ENCODE data around the gene RNU11.
A peak's percentile ranks its signal among the peaks of the same experiment; 100 is the strongest.
"Not testable (repeated sequence)": the region's sequence is repeated elsewhere in the genome, so short reads cannot be mapped to it uniquely, and the experiment has no call there.

Gene RNU11

GRCh38 chr1:28668191-28668955 lies 20.0 kb downstream of the RNU11 start, which contains the start of gene GMEB1:
GMEB1 (plus strand) TSS chr1:28668784; CDS start chr1:28683613, 14,829 bp downstream.
- DNase-seq (ENCODE audit: extremely low read depth, low read depth): peak; percentile 60

GRCh38 chr1:28668956-28669723 lies 20.7 kb downstream of the RNU11 start:
- no peak for DNase-seq (ENCODE audit: extremely low read depth, low read depth)
- no peak for TF ChIP-seq CTCF (IDR thresholded peaks at IDR 0.05; ENCODE audit: low read depth, low read length)

More at GRCh38 chr1:28668191-28668955, 20.0 kb downstream of the RNU11 start, which contains the start of gene GMEB1:
- TF ChIP-seq CTCF (IDR thresholded peaks at IDR 0.05; ENCODE audit: low read depth, low read length): no peak

GRCh38 chr1:28671254-28671780 lies 22.9 kb downstream of the RNU11 start:
- no peak for DNase-seq (ENCODE audit: extremely low read depth, low read depth)
- TF ChIP-seq CTCF (IDR thresholded peaks at IDR 0.05; ENCODE audit: low read depth, low read length): no peak

- DNase-seq (ENCODE audit: extremely low read depth, low read depth): not testable (repeated sequence)
Measured at GRCh38 chr1:28672971-28673370, 24.6 kb downstream of the RNU11 start.

DNA sequence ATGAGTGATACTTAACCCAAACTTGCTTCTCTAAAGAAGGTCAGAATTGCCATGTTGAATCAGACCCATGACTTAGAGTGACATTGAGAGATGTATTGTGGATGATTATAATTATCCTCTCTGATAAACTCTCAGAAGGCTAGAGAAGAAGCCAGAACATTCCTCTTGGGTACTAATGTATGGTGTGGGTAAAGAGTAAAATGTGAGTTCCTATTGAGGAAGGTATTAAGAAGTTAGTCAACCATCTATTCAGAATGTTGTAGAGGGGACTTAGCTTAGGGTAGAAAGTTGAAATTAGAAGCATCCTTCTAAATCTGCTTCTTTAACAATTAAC lies 27.5 kb downstream of the RNU11 start:
- TF ChIP-seq CTCF (IDR thresholded peaks at IDR 0.05; ENCODE audit: low read depth, low read length): no peak

GRCh38 chr1:28680151-28680550 lies 31.8 kb downstream of the RNU11 start:
- no peak for DNase-seq (ENCODE audit: extremely low read depth, low read depth)
- TF ChIP-seq CTCF (IDR thresholded peaks at IDR 0.05; ENCODE audit: low read depth, low read length): no peak

More for the DNA sequence above, 27.5 kb downstream of the RNU11 start:
- DNase-seq (ENCODE audit: extremely low read depth, low read depth): no peak

DNA sequence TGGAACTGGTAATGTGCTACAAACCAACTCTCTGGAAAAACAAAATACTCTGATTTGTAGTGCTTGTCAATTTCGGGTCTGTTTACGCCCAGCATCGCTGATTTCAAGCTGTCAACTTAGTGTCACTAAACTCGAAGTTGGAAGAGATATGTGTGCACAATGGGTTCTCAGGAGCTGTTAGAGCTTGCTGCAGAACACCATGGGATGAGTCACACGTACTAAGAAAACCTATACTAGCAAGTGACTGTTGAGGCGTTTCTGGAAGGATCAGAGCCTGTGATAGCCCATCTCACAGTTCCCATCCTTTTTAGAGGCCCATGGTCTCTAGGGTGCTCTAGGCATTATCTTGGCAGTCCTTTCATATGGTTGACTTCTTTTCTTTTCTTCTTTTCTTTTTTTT lies 34.4 kb downstream of the RNU11 start:
- TF ChIP-seq CTCF (IDR thresholded peaks at IDR 0.05; ENCODE audit: low read depth, low read length): no peak
- no peak for DNase-seq (ENCODE audit: extremely low read depth, low read depth)
